ENCODE data around the gene CERT1.
A peak's percentile ranks its signal among the peaks of the same experiment; 100 is the strongest.
"Not testable (repeated sequence)": the region's sequence is repeated elsewhere in the genome, so short reads cannot be mapped to it uniquely, and the experiment has no call there.

CERT1 gene

DNA sequence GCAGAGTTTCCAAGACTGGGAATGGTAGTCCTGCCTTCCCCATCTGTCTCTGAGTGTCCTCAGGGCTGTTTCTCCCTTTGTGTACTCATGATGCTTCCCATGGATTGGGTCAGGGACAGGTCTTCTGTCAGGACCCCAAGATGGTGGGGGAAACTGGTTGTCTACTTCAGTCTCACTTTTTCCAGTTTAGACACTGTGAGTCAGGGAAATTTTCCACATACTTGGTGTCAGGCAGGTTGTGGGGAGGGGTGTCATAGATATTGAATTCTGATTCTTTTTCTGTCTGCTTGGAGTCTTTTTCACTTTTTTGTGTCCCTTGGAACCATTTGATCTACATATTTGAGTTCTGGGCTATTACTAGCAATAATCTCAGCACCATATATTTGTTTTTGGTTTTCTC lies 10.6 kb upstream of the CERT1 start:
- no peak for DNase-seq

GRCh38 chr5:75521195-75521594 lies 9.8 kb upstream of the CERT1 start:
- DNase-seq, result no peak

- no peak for DNase-seq
Measured at GRCh38 chr5:75519761-75520160, 8.3 kb upstream of the CERT1 start.

GRCh38 chr5:75514323-75514722 lies 2.9 kb upstream of the CERT1 start:
- no peak for DNase-seq

DNA sequence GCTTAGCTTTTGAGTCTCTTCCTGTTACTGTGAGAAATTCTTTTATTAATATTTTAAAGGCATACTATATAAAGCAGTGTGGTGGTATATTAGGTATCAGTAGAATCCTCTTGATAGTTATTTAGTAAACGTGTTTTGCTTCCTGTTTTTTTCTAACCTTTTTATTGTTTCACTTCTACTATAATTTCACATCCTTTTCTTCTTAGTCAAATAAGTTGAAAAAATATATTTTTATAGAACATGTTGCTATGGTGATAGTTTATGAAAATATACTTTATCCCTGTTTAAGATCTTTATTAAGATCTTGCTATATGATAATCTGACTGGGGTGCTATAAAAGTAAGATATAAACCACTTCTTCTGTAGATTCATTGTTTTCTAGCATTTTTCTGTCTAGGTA lies 2.4 kb upstream of the CERT1 start:
- DNase-seq, result no peak

GRCh38 chr5:75512383-75513074 lies 1.1 kb upstream of the CERT1 start:
- DNase-seq, result no peak

GRCh38 chr5:75510836-75511434 lies 494 bp downstream of the CERT1 start:
- DNase-seq, result peak; percentile 12

DNA sequence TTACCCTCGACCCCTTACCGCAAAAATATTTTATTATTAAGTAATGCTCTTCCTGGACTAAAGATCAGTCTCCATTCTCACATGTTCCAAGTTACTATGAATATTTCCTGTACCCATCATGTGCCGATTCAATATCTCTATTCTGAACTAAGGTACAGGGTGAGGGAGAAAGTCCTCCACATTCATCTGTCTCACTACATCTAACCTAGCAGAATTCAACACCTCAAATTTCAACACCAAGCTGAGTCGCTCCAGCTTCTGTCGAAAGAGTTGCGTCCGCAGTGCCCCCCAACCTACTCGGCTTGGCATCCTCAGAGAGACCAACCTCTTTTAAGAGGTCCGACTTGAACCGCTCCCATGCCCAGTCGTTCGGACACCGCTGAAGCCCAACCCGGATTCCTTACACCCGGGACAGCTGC lies 1.0 kb downstream of the CERT1 start:
- no peak for DNase-seq

- DNase-seq, result no peak
Measured at GRCh38 chr5:75509956-75510355, 1.5 kb downstream of the CERT1 start.

DNA sequence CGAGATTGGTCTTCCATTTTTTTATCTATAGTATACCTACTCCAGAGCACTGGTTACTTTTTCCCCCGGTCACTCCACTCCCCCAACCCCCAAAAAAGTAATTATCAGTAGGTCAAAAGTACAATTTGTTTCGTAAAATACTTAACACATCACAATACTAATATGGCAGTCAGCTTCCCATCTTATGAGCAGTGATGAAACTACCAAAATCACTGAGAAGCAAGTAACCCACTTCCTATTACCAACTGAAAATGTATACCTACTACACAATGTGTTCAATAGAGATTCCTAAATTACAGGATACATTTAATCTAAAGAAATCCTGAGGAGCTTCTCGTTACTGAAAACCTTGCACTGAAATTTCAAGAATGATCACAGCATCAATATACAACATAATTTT lies 1.9 kb downstream of the CERT1 start:
- no peak for DNase-seq

GRCh38 chr5:75507841-75508240 lies 3.6 kb downstream of the CERT1 start:
- DNase-seq, result no peak

- DNase-seq, result not testable (repeated sequence)
Measured at GRCh38 chr5:75505112-75505511, 6.3 kb downstream of the CERT1 start.

DNA sequence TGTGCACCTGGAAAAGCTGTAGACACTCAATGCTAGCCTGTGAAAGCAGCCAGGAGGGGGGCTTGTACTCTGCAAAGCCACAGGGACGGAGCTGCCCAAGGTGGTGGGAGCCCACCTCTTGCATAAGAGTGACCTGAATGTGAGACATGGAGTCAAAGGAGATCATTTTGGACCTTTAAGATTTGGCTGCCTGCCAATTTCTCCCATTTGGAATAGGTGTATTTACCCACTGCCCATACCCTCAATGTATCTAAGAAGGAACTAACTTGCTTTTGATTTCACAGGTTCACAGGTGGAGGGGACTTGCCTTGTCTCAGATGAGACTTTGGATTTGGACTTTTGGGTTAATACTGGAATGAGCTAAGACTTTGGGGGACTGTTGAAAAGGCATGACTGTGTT lies 12.6 kb downstream of the CERT1 start:
- not testable (repeated sequence) for DNase-seq

- DNase-seq, result no peak
Measured at GRCh38 chr5:75498208-75498777, 13.1 kb downstream of the CERT1 start.

- DNase-seq, result no peak
Measured at GRCh38 chr5:75496026-75496425, 15.4 kb downstream of the CERT1 start.

- no peak for DNase-seq
Measured at GRCh38 chr5:75491621-75492020, 19.8 kb downstream of the CERT1 start.

DNA sequence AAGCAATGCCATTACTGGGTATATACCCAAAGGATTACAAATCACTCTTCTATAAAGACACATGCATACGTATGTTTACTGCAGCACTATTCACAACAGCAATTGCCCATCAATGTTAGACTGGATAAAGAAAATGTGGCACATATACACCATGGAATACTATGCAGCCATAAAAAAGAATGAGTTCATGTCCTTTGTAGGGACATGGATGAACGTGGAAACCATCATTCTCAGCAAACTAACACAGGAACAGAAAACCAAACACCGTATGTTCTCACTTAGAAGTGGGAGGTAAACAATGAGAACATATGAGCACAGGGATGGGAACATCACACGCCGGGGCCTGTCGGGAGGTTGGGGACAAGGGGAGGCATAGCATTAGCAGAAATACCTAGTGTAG lies 21.6 kb downstream of the CERT1 start:
- not testable (repeated sequence) for DNase-seq

GRCh38 chr5:75484605-75485004 lies 26.8 kb downstream of the CERT1 start:
- no peak for DNase-seq

DNA sequence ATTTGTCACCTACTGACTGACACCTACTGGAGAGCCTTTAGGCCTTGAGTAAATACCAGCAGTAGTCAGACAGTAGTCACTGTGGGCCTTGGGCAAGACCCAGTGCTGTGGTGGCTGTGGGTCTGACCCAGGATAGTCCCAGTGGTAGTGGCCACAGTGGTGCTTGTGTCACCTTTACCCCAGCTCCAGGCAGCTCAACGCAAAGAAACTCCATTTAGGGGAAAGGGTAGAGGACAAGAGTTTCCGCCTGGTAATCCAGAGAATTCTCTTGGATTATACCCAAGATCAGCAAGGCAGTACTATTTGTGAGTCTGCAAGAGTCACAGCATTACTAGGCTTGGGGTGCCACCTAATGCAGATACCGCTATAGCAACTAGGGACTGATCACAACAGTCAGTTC lies 28.9 kb downstream of the CERT1 start:
- no peak for DNase-seq

GRCh38 chr5:75481024-75481423 lies 30.4 kb downstream of the CERT1 start:
- no peak for DNase-seq

- no peak for DNase-seq
Measured at GRCh38 chr5:75475364-75475763, 36.1 kb downstream of the CERT1 start.

- no peak for DNase-seq
Measured at GRCh38 chr5:75473463-75473862, 38.0 kb downstream of the CERT1 start.

DNA sequence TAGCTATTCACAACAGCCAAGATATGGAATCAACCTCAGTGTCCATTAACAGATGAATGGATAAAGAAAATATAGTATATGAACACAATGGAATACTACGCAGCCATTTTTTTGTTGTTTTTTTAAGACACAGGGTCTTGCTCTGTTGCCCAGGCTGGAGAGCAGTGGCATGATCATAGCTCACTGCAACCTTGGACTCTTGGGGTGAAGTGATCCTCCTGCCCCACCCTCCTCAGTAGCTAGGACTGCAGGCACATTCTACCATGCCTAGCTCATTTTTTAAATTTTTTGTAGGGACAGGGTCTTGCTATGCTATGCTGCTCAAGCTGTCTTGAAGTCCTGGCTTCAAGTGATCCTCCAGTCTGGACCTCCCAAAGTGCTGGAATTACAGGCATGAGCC lies 38.5 kb downstream of the CERT1 start:
- DNase-seq, result no peak

DNA sequence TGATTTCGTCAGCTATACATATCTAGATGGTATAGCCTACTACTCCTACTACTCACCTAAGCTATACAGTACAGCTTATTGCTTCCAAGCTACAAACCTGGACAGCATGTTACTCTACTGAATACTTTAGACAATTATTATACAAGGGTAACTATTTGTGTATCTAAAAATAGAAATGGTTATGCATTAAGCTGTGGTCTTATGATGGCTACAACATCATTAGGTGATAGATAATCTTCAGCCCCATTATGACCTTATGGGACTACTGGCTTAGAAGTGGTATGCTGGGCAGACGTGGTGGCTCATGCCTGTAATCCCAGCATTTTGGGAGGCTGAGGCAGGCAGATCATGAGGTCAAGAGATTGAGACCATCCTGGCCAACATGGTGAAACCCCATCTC lies 40.2 kb downstream of the CERT1 start:
- no peak for DNase-seq

- no peak for DNase-seq
Measured at GRCh38 chr5:75469017-75469416, 42.4 kb downstream of the CERT1 start.

Data from activated T-cell treated with anti-CD3 and anti-CD28 coated beads for 4 hours (primary cell).